ENCODE results near the gene ITLN1. TPM values are rescaled to one million over a fixed set of nuclear protein-coding genes. Genes with fewer than 3 reads are reported as not detected.
"Not testable (repeated sequence)": the region's sequence is repeated elsewhere in the genome, so short reads cannot be mapped to it uniquely, and the experiment has no call there.

The ITLN1 gene
- polyA plus RNA-seq, 3 donors, result 1.4 to 5.1 (median 2.7) TPM

DNA sequence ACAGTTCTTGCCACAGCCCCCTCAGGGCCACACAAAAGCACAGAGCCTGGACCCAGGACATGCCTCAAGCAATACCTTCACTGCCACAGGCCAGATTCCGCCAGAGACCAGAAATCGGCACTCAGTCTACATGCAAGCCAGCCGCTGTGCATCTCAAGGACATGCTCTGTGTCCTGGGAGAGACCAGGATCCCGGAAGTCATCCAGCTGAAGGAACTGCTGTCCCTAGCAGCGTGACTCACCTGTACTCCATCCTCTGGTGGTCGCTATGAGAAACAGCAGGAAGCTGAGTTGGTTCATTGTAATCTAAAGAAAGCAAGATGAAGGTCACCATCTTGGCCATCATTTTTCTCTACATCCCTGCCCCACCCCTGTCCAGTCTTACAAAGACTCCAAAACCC is 401 bp downstream of the ITLN1 start:
- DNase-seq, result peak; percentile 9

DNA sequence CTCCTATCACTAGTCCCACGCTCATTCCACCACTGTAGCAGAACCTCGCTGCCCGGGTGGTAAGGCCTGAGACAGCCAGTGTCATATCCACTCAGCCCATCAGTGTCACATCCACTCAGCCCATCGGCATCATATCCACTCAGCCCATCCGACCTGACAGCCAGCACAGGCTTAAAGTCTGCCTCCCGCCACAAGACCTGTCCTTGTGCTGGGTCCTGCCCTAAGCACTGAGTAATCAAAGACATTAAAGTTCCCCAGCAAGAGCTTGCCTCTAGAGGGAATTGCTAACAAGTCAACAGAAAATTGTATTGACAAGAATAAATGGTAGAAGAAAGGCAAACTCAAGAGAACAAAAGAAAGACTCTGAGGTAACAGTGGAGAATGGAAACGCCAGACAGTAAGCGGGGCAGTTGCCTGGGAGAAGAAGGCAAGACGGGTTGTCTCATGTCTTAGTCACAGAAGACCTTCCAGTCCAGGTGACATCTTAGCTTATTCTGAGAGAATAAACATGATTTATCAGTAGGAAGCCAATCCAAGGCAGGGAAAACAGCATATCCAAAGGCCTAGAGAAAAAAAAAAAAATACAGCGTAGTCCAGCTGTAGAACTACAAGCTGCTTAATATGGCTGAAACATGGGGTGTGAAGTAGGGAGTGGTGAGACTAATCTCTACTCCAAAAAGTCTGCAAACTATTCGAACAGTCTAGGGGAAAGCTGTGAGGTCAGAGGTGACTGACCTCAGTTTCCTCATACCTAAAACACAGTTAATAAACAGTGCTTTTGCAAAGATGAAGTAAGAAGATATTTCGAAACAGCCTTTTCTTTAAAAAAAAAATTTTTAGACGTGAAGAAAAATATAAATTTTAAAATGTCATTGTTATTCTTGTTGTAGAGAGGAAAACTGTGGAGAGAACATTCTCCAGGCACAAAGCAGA is 1.1 kb downstream of the ITLN1 start:
- DNase-seq, result no peak

DNA sequence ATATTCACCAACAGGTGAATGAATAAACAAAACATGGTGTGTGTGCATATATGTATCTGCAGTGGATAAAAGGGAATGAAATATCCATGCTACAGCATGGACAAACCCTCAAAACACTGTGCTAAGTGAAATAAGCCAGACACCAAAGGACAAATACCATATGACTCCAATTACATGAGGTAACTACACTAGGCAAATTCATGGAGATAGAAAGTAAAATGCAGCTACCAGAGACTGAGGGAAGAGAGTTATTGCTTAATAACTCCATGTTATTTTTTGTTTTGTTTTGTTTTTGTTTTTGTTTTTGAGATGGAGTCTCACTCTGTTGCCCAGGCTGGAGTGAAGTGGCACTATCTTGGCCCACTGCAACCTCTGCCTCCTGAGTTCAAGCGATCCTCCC is 2.4 kb downstream of the ITLN1 start:
- DNase-seq, result no peak

DNA sequence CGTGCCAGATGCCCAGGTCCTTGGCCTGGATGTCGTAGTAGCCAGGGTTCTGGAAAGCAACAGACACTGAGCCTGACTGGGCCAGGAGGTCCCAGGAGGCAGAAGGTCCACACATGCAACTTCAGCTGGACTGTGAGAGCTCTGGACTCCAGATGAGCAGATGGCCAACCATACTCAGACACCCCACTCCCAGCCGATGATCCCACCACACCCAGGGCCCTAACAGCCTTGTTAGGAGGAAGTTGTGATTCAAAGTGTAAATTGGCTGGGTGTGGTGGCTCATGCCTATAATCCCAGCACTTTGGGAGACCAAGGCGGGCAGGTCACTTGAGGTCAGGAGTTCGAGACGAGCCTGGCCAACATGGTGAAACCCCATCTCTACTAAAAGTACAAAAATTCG is 3.7 kb downstream of the ITLN1 start:
- DNase-seq, result not testable (repeated sequence)

DNA sequence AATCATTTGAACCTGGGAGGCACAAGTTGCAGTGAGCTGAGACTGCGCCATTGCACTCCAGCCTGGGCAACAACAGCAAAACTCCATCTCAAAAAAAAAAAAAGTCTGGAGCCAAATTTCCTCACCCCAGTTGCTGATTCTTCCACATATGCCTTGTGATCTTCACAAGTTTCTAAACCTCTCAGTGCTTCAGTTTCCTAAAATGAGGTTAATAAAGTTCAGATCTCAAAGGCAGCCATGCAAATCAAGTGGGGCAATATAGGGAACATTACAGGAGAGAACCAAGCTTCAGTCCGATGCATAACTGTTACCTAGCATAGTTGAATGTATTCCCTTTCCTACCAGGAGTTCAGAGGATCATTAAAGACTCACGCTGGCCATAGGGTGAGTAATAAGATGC is 4.8 kb downstream of the ITLN1 start:
- no peak for DNase-seq

DNA sequence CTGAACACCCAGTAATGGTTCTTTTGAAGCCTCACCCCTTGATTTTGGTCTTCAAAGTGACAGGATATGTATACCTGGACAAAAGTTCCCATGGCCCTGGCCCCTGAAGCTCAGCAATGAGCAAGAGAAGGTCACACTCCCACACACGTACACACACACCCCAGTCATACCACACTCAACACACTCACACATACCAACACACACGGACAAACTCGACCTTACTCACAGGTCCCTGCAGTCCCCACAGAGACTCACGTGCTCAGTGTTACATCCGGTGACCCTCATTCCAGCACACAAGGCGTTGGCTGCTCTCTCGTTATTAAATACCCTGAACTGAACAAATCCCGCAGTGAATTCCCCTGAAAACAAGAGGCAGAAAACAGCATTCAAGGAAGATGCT is 5.9 kb downstream of the ITLN1 start:
- DNase-seq, result no peak

DNA sequence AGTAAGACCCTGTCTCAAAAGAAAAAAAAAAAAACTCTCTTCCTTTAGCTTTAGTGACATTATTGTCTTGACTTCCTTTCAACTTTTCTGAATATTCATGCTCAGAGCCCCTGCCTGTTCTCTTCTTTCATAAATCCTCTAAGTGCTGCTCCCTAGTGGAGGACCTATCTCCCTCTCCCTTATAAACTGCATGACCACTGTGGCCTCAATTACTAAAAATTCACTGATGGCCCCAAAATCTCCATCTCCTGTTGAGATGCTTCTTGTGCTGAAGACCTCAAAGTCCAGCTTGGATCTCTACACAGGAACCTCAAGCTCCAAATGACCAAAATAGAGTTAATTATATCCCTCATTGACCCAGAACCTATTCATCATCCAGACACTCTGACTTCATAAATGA is 7.8 kb downstream of the ITLN1 start:
- no peak for DNase-seq

DNA sequence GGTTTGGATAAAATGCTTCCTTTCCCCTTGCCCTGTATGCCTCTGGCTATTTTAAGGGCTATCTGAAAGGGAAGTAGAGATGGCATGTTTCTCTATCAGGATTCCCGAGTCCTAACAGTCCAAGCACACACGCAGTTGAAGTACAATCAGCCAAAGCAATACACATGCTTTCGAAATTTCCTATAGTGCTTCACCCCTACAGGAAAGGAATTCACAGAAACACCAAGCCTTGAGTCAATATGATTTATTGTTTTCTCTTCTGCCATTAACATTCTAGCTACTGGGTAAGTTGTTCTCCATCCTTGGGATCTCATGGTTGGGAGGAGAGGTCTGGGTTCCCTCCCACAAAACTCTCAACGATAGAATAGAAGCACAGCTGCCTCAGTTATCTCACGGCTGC is 8.7 kb downstream of the ITLN1 start:
- DNase-seq, result no peak

DNA sequence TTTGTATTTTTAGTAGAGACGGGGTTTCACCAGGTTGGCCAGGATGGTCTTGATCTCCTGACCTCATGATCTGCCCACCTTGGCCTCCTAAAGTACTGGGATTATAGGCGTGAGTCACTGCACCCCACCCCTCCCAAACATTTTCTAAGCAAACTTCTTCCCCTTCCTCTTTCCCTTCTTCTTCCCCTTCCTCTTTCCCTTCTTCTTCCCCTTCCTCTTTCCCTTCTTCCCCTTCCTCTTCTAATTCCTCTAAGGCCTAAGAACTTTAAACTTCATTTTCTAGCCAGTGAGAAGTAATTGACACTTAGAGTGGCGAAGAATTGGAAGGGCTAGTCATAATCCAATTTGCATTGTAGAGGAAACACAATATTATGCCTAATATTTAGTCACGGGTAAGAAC is 9.4 kb downstream of the ITLN1 start:
- DNase-seq, result not testable (repeated sequence)

DNA sequence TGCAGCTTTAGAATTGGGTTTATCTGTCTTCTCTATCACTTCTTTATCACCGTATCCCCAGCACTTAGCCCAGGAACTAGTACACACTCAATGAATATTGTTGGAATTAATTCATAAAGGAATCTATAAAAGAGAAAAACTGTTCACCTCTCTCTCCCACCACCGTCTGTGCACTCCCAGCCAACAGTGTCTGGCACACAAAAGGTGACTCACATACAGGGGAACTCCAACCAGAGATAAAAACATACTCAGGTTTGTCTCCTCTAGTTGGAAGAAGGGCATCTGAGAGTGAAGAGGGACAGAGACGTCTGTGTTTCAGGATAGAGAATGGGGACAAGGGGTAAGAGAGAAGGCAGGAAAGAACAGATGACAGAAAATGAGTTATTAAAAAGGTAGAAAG is 10.0 kb downstream of the ITLN1 start:
- no peak for DNase-seq

DNA sequence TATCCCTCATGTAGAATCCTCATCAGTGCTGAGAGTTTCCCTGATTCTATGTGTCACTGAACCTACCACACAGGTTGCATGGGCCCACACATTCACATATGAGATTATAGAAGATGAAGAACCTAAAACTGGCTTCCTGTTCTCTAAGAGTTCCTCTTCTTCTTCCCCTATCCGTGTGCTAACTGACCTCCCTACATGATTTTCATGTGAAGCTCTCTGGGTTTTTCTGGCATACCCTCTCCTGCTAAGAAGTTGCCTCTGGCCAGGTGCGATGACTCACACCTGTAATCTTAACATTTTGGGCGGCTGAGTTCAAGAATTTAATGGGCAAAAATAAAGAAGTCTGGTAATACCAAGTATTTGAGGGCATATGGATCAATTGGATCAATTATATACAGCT is 16.8 kb downstream of the ITLN1 start:
- no peak for DNase-seq

DNA sequence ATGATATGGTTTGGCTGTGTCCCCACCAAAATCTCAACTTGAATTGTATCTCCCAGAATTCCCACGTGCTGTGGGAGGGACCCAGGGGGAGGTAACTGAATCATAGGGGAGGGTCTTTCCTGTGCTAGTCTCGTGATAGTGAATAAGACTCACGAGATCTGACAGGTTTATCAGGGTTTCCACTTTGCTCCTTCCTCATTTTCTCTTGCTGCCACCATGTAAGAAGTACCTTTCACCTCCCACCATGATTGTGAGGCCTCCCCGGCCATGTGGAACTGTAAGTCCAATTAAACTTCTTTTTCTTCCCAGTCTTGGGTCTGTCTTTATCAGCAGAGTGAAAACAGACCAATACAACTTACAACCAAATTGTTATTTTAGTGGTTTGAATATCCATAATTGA is 17.3 kb downstream of the ITLN1 start:
- not testable (repeated sequence) for DNase-seq

DNA sequence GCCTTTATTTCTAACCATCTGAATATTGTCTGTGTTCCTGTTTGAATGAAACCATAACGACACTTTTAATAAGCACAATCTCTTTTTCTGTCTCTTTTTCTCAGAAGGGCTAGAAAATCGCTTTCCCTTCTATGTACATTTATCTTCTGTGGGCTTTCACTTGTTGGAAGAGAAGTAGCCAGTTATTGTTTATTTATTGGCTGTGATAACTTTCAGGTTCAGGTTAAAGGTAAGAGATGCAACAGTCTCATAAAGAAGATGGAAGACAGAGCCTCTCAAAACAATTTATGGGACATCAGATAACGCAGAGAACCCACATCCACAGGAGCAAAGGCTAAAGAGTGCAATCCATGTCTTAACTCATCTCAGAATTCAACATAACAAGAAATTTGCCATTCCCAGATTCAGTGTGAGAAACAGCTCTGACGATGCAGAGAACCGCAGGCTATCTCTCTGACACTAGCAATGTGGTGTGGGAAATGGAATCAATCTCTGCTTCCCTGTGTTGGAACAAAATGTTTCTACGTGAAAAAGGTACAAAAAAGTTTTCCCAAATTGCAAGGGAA is 18.2 kb downstream of the ITLN1 start:
- no peak for DNase-seq

DNA sequence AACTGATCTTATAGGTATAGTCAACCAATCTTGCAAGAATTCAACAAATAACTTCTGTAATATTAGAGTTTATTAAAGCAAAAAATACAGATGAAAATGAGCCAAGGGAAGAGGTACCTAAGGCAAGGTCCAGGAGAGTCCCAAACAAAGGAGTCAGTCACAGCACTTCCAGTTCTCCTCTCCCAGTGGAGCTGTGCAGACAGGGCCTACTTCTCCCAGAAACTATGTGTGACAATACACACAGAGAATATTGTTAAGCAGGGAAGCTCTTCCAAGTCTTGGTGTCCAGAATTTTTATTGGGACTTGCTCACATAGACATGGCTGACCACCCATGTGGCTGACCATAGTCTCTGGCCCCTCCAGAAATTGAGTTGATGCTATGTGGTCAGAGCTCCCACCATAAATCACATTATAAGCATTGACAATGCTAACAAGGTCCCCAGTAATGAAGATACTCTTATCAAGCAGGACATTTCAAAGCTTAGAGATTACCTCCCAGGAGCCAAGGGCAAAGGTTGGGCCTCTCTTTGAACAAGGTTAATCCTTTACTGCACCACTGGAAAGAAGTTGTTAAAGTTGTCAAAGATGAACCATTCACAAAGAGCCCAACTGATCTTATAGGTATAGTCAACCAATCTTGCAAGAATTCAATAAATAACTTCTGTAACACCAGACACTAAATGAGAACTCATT is 18.8 kb downstream of the ITLN1 start:
- no peak for DNase-seq

DNA sequence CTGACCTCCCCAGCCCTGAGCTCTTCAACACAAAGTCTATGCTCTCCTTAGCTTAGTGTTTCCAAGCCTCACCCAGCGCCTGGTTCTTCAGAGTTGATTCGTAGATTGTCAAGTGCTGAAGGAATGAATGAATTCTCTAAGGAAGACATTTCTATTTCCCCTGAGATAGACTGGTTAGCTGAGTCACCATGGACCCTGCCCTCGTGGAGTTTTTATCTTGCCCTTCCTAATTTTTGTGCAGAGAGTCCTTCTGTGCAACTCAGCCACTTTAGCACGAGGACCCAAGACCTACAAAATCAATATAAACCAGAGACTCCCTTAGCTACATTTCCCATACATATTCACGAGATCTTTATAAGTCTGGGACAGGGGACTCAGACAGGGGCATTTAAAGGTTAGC is 19.6 kb downstream of the ITLN1 start:
- no peak for DNase-seq

DNA sequence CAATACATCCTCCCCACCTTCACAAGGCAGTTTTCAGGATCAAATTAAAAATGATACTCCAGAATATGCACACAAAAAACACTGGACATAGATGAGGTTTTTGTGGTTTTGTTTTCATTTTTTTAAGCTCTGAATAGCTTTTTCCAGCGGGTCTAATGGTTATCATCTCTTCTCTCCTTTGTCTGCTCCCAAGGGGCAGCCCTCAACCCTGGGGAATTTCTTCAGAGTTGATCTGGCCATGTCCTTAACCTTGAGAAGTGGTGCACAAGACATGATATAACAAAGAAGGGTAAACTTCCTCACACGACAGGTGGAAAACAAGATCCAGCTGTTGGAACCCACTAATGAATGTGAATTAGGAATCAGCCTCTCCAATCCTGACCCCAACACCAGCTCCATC is 20.8 kb downstream of the ITLN1 start:
- no peak for DNase-seq

DNA sequence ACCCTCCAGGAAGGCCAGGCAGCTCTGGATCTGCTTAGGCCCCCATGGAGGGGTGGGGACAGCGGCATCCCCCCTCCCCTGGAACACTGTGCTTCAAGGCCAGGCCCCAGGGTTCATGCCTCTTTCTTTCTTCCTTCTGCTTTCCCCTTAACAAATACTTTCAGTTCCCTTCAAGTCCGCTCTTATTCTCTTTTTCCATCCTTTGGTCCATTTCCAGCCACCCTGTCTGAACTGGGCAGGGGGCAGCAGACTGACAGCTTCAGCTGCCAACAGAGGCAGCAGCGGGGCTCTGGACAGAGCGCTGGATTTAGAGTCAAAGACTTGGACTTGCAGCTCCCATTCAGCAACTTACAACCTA is 21.2 kb downstream of the ITLN1 start:
- no peak for DNase-seq

DNA sequence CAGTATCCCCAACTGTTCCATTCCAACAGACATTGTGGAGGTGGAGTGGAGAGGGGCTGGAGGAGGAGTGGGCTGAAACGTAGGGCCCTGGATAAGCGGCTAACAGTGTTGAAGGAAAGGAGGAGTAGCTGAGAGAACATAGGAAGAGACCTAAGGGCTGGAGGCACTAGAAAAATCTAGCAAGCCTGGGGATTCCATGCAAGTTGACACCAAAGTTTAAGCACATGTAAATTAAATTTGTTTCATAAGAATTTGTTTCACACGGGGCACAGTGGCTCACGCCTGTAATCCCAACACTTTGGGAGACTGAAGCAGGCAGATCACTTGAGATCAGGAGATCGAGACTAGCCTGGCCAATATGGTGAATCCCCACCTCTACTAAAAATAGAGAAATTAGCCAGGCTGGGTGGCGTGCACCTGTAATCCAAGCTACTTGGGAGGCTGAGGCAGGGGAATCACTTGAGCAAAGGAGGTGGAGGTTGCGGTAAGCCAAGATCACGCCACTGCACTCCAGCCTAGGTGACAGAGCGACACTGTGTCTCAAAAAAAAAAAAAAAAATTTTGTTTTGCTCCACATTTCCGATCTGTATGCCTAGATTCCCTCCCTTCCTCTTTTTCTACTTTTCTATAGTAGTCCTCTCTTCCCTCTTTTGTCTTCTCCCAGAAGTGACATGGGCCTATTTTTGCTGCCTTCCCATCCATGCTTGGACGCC is 21.8 kb downstream of the ITLN1 start:
- no peak for DNase-seq

DNA sequence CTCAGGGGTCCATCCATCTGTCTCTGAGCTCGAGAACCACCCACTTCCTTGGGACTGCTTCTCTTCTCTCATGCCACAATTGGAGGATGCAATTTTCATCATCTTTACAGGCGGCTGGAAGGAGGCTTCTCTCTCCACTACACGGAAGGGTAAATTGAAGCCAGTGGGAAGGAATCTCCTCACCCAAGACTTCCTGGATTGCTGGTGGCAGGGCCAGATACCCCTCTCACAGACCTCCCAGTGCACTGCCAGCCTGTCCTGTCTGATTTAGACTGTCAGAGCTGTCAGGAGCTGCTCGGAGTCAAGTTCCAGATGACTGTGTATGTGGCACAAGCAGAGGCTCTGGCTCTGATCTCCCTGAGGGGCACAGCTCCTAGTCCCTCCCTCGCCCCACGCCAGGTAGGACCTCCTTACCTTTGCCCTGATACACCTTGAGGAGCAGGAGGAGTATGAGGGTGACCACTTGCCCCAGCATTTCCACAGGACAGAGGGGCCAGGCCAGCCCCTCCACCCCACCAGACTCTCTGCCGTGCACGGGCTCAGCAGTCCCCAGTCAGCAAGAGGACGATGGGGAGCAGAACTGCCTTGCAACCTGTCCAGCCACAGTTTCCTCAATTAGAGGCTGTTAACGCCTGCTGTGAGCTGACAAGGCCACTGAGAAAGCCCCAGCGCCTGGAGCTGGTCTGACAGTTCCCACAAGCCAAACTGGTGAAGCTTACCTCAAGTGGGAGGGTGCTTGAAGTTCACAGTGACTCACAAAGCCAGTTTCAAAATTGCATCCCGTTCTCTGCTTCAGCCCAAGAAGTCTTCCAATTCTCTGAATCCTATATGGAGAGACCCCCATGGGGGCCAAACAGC is 22.5 kb downstream of the ITLN1 start, which contains the start of gene CD244:
CD244 (minus strand) TSS at position 685 of the 858 bp plus-strand sequence; CDS start at position 475, 210 bp downstream.
- DNase-seq, result no peak

DNA sequence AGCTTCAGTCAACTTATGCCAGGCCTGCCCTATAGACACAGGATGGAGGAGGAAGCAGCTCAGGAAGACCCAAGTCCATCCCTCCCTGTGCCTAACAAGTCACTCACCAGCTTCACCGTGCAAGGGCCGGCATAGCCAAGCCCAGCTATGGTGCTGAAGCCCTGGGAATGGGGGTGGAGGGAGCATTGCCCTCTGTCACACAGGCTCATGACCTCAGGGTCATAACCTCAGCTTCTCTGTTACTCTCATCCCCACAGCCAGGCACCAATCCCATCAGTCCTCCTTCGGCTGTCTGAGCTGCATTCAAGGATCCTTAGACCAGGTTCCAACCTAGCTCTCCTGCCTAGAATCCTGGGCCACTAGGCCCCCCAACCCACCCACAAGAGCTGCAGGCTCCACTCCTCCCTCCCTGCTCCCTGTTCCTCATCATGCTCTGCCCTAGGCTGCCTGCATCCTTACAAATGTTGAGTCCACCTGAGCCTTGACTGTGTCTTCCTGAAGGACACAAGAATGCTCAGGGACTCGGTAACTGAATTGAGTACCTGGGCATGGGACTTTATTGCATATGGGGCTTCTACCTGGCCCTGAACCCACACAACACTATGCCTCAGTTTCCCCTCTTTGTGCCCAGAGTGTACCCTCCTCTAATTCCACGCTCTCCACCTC is 24.0 kb downstream of the ITLN1 start:
- no peak for DNase-seq

DNA sequence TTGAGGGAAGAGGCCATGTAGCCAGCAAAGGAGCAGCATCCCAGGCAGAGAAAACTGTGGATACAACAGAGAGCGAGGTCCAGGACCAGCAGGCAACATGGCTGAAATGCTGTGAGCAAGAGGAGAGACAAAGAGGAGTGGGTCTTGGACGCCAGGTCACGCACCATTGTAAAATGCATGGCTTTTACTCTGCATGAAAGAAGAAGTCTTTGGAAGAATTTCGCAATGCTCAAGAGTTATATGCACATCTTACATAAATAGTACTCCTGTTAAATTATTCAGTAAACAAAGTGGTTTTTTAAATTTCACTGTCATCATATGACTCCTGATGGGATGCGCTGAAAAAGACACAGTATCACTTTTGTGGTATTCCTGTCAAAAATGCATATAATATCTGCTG is 25.8 kb downstream of the ITLN1 start:
- DNase-seq, result no peak
